ENCODE measurements around the gene CACNB1. TPM values are rescaled to one million over a fixed set of nuclear protein-coding genes. Genes with fewer than 3 reads are reported as not detected.
A peak's percentile ranks its signal among the peaks of the same experiment; 100 is the strongest.

CACNB1 gene
- total and polyA plus RNA-seq, 2 donors (not counting 1 experiment from before 2014, with no cell fraction given), result 3.8 to 12.4 TPM

GRCh38 chr17:39151150-39151942 lies 46.1 kb downstream of the CACNB1 start, which contains the start of gene PLXDC1:
TSS of gene PLXDC1 (minus strand) at chr17:39151637. CDS start at chr17:39151437, 200 bp downstream.
- no peaks in the 10 kb centered on the region for H3K79me2 ChIP-seq (ENCODE audit: control insufficient read depth, insufficient read depth, low read length)
- peak within 1 kb of the TSS in 3 of 5 experiments; percentile 26 to 82 (median 62) for H3K4me3 ChIP-seq (ENCODE audit: control extremely low read depth in 1 of 5, extremely low read depth in 1 of 5, insufficient read depth in 1 of 5, low read depth in 2 of 5, low read length in 4 of 5)
- peaks cover 25 to 34% of the 10 kb centered on the region in 2 donors for H3K4me1 ChIP-seq (ENCODE audit: control insufficient read depth in 2 of 2, insufficient read depth in 2 of 2, low read length in 2 of 2)
- H3K9me3 ChIP-seq (ENCODE audit: control extremely low read depth in 1 of 3, control insufficient read depth in 2 of 3, insufficient read depth in 1 of 3, low read length in 2 of 3), result no peaks in the 10 kb centered on the region
- peak within 1 kb of the TSS; percentile 93 for H3K4me2 ChIP-seq (replicated peaks; ENCODE audit: low read depth, low read length, poor library complexity, severe bottlenecking)
- ATAC-seq (ENCODE audit: low read depth) (no peak), DNase-seq (peak; percentile 41)
- POLR2A ChIA-PET, result interaction anchor here (0.6 to 0.7 kb wide), 2 partner anchors 172 to 282 kb away, joined by 3 to 5 read pairs; partner anchors contain the start of gene LASP1
- H3K9ac ChIP-seq (ENCODE audit: low read length), result no peak within 1 kb of the TSS
- peaks cover 0 to 35% (median 17%) of the 10 kb centered on the region in 4 experiments for H3K27me3 ChIP-seq (replicated peaks in 1 of 4; ENCODE audit: control extremely low read depth in 1 of 4, control insufficient read depth in 3 of 4, insufficient read depth in 4 of 4, low read length in 3 of 4)
- CTCF ChIA-PET, result interaction anchor here (0.7 to 7.8 kb wide), 8 partner anchors 14 to 313 kb away, joined by 3 to 259 read pairs (median 10); partner anchors contain the start of gene ARL5C
- intact Hi-C loops (cut with micrococcal nuclease), result loop anchor here (5.0 kb wide), 5 partner anchors 34 to 799 kb away; partner anchors contain the start of genes CACNB1, RPL23 and SOCS7
- no peaks in the 10 kb centered on the region for H3K36me3 ChIP-seq (replicated peaks in 1 of 2; ENCODE audit: control extremely low read depth in 1 of 2, control insufficient read depth in 1 of 2, extremely low read depth in 1 of 2, insufficient read depth in 2 of 2, low read length in 1 of 2)
- Mint-ChIP-seq H3K4me3 (peak within 1 kb of the TSS; percentile 94), H3K4me1 (peaks cover 30% of the 10 kb centered on the region), H3K27ac (no peak within 1 kb of the TSS), H3K27me3 (peaks cover 38% of the 10 kb centered on the region), H3K9me3 (ENCODE audit: insufficient read depth) (no peaks in the 10 kb centered on the region)
- H3K27ac ChIP-seq (ENCODE audit: low read length in 2 of 2), result no peak within 1 kb of the TSS
- WGBS (ENCODE audit: insufficient coverage), result 1% methylated on average over 44 of the region's 68 CpGs
- TF ChIP-seq EZH2 (IDR thresholded peaks at IDR 0.05; ENCODE audit: borderline replicate concordance, insufficient read depth, low read depth, low read length, poor library complexity, severe bottlenecking) (peak; percentile 44), CTCF (IDR thresholded peaks at IDR 0.05) (no peak)
- H4K20me1 ChIP-seq (ENCODE audit: control insufficient read depth, insufficient read depth, low read length, poor library complexity, severe bottlenecking), result no peaks in the 10 kb centered on the region
- peak within 1 kb of the TSS; percentile 64 for H2AFZ ChIP-seq (ENCODE audit: insufficient read depth, low read depth, low read length, poor library complexity, severe bottlenecking)

- TF ChIP-seq EZH2 (IDR thresholded peaks at IDR 0.05; ENCODE audit: borderline replicate concordance, insufficient read depth, low read depth, low read length, poor library complexity, severe bottlenecking) (no peak), CTCF (IDR thresholded peaks at IDR 0.05) (no peak)
- Histone ChIP-seq H4K20me1 (ENCODE audit: control insufficient read depth, insufficient read depth, low read length, poor library complexity, severe bottlenecking) (no peaks in the 10 kb centered on the region), H3K9me3 (ENCODE audit: control extremely low read depth in 1 of 3, control insufficient read depth in 2 of 3, insufficient read depth in 1 of 3, low read length in 2 of 3) (no peaks in the 10 kb centered on the region), H3K27me3 (replicated peaks in 1 of 4; ENCODE audit: control extremely low read depth in 1 of 4, control insufficient read depth in 3 of 4, insufficient read depth in 4 of 4, low read length in 3 of 4) (peaks cover 0 to 35% (median 17%) of the 10 kb centered on the region in 4 experiments), H3K4me1 (ENCODE audit: control insufficient read depth in 2 of 2, insufficient read depth in 2 of 2, low read length in 2 of 2) (peaks cover 25 to 34% of the 10 kb centered on the region in 2 donors), H3K4me3 (ENCODE audit: control extremely low read depth in 1 of 5, extremely low read depth in 1 of 5, insufficient read depth in 1 of 5, low read depth in 2 of 5, low read length in 4 of 5) (no peak overlapping the region), H2AFZ (ENCODE audit: insufficient read depth, low read depth, low read length, poor library complexity, severe bottlenecking) (no peak overlapping the region), H3K27ac (ENCODE audit: low read length in 2 of 2) (no peak overlapping the region), H3K4me2 (replicated peaks; ENCODE audit: low read depth, low read length, poor library complexity, severe bottlenecking) (peak overlapping the region; percentile 93), H3K36me3 (replicated peaks in 1 of 2; ENCODE audit: control extremely low read depth in 1 of 2, control insufficient read depth in 1 of 2, extremely low read depth in 1 of 2, insufficient read depth in 2 of 2, low read length in 1 of 2) (no peaks in the 10 kb centered on the region), H3K79me2 (ENCODE audit: control insufficient read depth, insufficient read depth, low read length) (no peaks in the 10 kb centered on the region), H3K9ac (ENCODE audit: low read length) (no peak overlapping the region)
- DNase-seq (no peak), ATAC-seq (ENCODE audit: low read depth) (no peak)
- Mint-ChIP-seq H3K27me3 (peaks cover 38% of the 10 kb centered on the region), H3K27ac (no peak overlapping the region), H3K4me3 (peak overlapping the region; percentile 77), H3K9me3 (ENCODE audit: insufficient read depth) (no peaks in the 10 kb centered on the region), H3K4me1 (peaks cover 30% of the 10 kb centered on the region)
- WGBS (ENCODE audit: insufficient coverage), result 32% methylated on average over 3 of the region's 5 CpGs
- ChIA-PET CTCF (interaction anchor here (2.7 to 7.8 kb wide), 2 partner anchors 14 to 168 kb away, joined by 19 to 259 read pairs; partner anchors contain the start of gene ARL5C), POLR2A (no interaction called here)
- intact Hi-C loops (cut with micrococcal nuclease), result loop anchor here (5.0 kb wide), 5 partner anchors 33 to 798 kb away; partner anchors contain the start of genes CACNB1, RPL23 and SOCS7
Measured at GRCh38 chr17:39150795-39151149, 46.7 kb downstream of the CACNB1 start.

All from B cell (primary cell).